HG03064 (cell line): ENCODE results near the gene B3GNT9.

Experiments used
- ATAC-seq: cut with Tn5 transposase; IDR thresholded peaks from one replicate; pipeline ENCODE4 v1.9.1; 2021; ENCODE audit warnings: low read depth; ENCODE audit not compliant: unreplicated experiment

The B3GNT9 gene, protein sequence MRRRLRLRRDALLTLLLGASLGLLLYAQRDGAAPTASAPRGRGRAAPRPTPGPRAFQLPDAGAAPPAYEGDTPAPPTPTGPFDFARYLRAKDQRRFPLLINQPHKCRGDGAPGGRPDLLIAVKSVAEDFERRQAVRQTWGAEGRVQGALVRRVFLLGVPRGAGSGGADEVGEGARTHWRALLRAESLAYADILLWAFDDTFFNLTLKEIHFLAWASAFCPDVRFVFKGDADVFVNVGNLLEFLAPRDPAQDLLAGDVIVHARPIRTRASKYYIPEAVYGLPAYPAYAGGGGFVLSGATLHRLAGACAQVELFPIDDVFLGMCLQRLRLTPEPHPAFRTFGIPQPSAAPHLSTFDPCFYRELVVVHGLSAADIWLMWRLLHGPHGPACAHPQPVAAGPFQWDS

DNA sequence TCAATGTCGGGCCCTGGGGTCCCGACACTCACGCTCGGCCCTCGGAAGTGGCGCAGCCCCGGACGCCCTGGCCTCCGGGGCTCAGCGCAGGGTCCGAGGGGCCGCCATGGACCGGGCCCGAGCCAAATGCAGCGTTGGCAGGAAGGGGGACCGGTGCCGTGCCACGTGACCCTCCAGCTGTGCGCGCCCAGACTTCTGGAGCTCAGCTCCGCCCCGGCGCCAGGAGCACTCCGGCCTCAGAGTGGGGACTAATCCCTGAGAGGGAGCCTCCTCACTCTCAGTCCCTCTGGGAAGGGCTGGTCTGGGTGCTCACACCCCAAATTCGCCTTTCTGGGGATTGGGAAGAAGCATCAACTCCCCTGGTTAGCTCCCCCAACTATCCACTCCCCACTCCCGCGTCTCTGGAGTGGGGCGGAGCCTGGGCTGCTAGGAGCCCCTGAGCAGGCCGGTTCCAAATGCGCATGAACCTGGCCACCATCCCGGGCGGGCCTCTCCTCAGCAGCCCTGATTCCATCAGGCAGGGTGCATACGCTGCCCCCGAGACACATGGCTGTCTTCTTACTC lies at the start of gene B3GNT9:
Gene B3GNT9 (minus strand): TSS at position 166 of the 564 bp plus-strand sequence. CDS start 513 bp downstream, outside the sequence.
- no peak for ATAC-seq

DNA sequence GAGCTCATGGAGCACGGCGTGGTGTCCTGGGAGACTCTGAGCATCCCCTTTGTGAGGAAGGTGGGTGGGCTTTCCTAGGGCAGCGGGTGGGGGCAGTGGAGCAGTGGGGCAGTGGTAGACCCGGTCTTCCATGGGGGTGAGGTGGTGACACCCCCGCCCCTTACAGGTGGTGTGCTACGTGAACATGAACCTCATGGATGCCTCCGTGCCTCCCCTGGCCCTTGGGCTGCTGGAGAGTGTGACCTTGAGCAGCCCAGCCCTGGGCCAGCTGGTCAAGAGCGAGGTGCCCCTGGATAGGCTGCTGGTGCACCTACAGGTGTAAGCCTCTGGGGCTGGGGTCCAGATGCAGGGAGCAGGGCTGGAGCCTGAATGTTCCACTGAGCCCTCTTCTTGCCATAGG lies 49.7 kb upstream of the B3GNT9 start:
- no peak for ATAC-seq

DNA sequence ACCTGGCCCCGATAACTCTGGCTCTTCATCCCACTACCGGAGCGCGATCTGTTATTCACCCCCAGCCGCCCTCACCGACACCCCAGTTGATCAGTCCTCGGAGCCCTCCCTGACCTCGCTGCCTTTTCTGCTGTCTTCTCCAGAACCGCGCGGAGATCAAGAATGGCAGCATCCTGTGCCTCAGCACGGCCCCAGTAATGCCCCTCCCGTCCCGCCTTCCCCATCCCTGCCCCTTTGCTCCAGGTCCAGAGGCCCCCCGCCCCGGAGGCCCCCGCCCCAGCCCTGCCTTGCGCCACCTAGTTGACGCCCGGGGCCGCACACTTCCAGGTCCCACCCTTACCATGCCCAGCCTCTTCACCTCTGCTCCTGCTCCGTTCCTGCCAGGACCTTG lies 49.0 kb upstream of the B3GNT9 start:
- no peak for ATAC-seq

DNA sequence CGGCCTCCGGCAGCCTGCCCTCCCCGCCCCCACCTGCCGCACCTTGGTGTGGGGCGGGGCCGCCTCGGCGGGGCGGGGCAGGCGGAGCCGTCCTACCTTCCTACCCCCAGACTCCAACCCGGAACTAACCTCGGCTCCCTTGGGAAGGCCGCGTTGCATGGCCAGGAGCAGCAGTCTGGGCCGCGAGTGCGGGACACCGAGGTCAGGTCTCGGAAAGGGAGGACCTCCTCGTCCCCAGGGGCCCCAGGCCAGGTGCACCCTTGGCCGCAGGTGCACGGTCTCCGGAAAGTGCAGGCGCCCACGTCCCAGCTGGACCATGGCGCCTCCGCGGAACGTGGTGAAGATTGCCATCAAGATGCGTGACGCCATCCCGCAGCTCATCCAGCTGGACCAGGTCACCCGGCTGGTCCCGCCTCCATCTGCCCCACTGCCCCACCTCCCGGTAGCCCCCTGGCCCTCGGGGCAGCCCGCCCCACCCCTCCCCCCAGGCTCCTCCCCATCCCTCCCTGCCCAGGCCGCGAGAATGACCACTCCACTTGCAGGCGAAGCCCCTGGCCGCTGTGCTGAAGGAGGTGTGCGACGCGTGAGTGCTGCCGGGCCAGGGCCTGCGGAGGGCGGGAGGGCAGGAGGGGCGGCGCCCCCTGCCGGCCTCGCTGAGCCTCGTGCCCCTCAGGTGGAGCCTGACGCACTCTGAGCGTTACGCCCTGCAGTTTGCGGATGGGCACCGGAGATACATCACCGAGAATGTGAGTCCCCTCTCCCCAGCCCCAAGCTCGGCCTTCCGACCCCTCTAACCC lies 48.4 kb upstream of the B3GNT9 start, which contains the start of gene ELMO3:
Gene ELMO3 (plus strand): TSS at position 121 of the 797 bp plus-strand sequence. CDS start 196 bp downstream, at position 317.
- ATAC-seq: no peak

- ATAC-seq: no peak
These were observed 47.5 kb upstream of the B3GNT9 start for GRCh38 chr16:67198238-67198734.

GRCh38 chr16:67197704-67198103 lies 46.9 kb upstream of the B3GNT9 start:
- ATAC-seq: no peak

- no peak for ATAC-seq
These were observed 46.1 kb upstream of the B3GNT9 start for GRCh38 chr16:67196881-67197280.

GRCh38 chr16:67195676-67196075 lies 44.9 kb upstream of the B3GNT9 start:
- ATAC-seq: no peak

- no peak for ATAC-seq
These were observed 43.5 kb upstream of the B3GNT9 start for GRCh38 chr16:67194260-67194659.

- no peak for ATAC-seq
These were observed 42.7 kb upstream of the B3GNT9 start for GRCh38 chr16:67193536-67193935.

- ATAC-seq: no peak
These were observed 42.1 kb upstream of the B3GNT9 start for GRCh38 chr16:67192781-67193361.

- ATAC-seq: no peak
These were observed 41.3 kb upstream of the B3GNT9 start, which contains the start of gene E2F4 for GRCh38 chr16:67191995-67192681. TSS of gene E2F4 (plus strand) at chr16:67192155. CDS start at chr16:67192228, 73 bp downstream.

DNA sequence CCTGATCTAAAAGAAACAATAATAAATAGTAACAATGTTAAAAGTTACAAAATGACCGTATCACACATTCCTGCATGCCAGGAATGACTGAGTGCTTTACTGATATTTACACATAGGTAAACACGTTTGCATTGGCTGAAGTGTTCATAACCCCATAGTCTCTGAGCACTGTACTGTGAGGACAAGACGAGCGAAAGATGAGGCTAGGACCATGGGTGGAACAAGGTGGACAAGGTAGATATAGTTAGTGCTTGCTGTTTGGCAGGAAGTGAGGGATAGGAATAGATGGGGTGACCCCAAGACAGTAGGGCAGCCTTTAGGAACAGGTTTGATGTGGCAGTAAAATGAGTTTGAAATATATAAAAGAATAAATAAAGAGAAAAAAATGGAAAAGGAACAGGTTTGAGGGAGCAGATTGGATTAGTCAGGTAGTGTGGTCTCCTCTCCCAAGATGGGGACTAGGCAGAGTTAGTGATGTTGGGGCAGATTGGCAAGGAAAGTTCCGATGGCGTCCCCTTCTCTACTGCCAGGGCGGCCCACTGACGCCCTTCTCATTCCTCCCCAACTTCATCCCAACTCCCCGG lies 40.7 kb upstream of the B3GNT9 start:
- no peak for ATAC-seq

DNA sequence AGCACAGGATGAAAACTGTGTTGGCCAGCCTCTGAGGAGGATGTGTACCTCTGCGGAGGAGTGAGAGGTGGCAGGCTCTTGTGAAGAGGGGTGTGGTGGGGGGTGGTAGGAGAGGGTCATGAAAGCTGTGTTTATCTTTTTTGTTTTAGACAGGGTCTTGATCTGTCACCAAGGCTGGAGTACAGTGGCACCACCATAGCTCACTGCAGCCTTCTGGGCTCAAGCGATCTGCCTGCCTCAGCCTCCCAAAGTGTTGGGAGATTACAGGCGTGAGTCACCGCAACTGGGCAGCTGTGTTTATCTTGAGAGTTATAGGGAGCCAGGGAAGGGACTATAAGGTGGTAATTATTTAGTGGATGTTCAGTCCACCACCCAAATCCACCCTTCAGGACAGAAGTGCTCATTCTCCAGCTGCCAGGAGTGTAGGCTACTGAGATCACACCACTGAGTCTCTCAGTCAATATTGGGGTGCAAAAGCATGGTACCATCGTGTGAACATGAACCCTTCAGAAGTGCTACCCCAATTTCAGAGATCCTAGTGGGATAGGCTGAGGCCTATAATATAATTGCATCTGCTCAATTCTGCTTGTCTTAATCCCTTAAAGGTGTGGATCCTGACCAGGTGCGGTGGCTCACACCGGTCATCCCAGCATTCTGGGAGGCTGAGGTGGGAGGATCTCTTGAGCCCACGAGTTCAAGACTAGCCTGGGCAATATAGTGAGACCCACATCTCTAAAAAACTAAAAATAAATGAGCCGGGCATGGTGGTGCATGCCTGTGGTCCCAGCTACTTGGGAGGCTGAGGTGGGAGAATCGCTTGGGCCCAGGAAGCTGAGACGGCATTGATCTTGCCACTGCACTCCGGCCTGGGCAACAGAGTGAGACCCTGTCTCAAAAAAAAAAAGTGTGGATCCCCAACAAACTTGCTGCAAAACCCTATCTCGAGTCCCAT lies 39.9 kb upstream of the B3GNT9 start:
- ATAC-seq: no peak

- no peak for ATAC-seq
These were observed 39.2 kb upstream of the B3GNT9 start, which contains the start of gene EXOC3L1 for GRCh38 chr16:67190041-67190440. TSS of gene EXOC3L1 (minus strand) at chr16:67190136. CDS start at chr16:67189676, 460 bp downstream.

- ATAC-seq: no peak
These were observed 38.0 kb upstream of the B3GNT9 start for GRCh38 chr16:67188798-67189197.

DNA sequence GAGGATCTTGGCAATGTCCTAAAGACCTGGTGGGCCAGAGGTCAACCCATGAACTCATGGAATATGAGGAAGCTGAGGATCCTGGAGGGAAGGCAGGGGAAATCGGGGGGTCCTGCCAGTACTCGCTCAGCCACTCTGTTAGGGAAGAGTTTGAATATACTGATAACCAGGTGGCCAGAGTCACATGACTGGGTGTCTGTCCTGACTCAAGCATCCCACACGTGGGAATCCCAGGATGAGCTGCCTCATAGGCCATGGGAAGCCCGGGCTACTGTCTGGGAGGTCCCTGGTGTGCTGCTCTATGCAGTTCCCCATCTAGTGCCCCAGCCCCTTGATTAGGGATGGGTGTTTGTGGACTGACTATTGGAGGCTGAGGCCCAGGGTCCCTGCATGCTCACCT lies 37.5 kb upstream of the B3GNT9 start:
- no peak for ATAC-seq

- no peak for ATAC-seq
These were observed 36.5 kb upstream of the B3GNT9 start for GRCh38 chr16:67187175-67187890.
